HG02870 (cell line): ENCODE measurements around the gene EHHADH.

Experiments used
- ATAC-seq: cut with Tn5 transposase; IDR thresholded peaks from one replicate; pipeline ENCODE4 v1.9.1; 2021; ENCODE audit warnings: mild to moderate bottlenecking, moderate library complexity; ENCODE audit not compliant: unreplicated experiment

Gene EHHADH

GRCh38 chr3:185151101-185151963 lies 102.5 kb downstream of the EHHADH start:
- no peak for ATAC-seq

- no peak for ATAC-seq
These were observed 103.3 kb downstream of the EHHADH start for GRCh38 chr3:185150561-185150960.

GRCh38 chr3:185149591-185149990 lies 104.3 kb downstream of the EHHADH start:
- ATAC-seq = no peak

GRCh38 chr3:185145511-185145910 lies 108.3 kb downstream of the EHHADH start:
- ATAC-seq = no peak

GRCh38 chr3:185144784-185145183 lies 109.1 kb downstream of the EHHADH start:
- ATAC-seq = no peak
